ENCODE results near the gene PXN.
"Not testable (repeated sequence)": the region's sequence is repeated elsewhere in the genome, so short reads cannot be mapped to it uniquely, and the experiment has no call there.

- TF ChIP-seq, protein P1, sequence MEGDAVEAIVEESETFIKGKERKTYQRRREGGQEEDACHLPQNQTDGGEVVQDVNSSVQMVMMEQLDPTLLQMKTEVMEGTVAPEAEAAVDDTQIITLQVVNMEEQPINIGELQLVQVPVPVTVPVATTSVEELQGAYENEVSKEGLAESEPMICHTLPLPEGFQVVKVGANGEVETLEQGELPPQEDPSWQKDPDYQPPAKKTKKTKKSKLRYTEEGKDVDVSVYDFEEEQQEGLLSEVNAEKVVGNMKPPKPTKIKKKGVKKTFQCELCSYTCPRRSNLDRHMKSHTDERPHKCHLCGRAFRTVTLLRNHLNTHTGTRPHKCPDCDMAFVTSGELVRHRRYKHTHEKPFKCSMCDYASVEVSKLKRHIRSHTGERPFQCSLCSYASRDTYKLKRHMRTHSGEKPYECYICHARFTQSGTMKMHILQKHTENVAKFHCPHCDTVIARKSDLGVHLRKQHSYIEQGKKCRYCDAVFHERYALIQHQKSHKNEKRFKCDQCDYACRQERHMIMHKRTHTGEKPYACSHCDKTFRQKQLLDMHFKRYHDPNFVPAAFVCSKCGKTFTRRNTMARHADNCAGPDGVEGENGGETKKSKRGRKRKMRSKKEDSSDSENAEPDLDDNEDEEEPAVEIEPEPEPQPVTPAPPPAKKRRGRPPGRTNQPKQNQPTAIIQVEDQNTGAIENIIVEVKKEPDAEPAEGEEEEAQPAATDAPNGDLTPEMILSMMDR (IDR thresholded peaks at IDR 0.05; ENCODE audit: insufficient read depth, low read length), result not testable (repeated sequence)
- not testable (repeated sequence) for TF ChIP-seq POLR2AphosphoS5 (IDR thresholded peaks at IDR 0.05; ENCODE audit: low read depth); SPI1 (IDR thresholded peaks at IDR 0.05; ENCODE audit: borderline replicate concordance, low read depth)
These were observed 28.7 kb downstream of the PXN start for GRCh38 chr12:120236809-120237208.
